Esophagus muscularis mucosa (tissue), 4 donors: ENCODE results near the gene COL27A1. TPM values are rescaled to one million over a fixed set of nuclear protein-coding genes. Genes with fewer than 3 reads are reported as not detected.

ENCODE experiments used
- DNase-seq: peaks from one replicate; pipeline ENCODE4 v3.0.0-alpha.2; 2017; ENCODE audit errors: extremely low spot score
- H3K27ac ChIP-seq, 4 donors: fragments of 200-600 bp; sonication (generic); replicated peaks in 1 of 4; 1 replicate in 3 of 4; 2 replicates in 1 of 4; pipeline ENCODE4 v1.5.1; 2016 to 2019; ENCODE audit warnings: mild to moderate bottlenecking in 1 of 4
- H3K27me3 ChIP-seq, 4 donors: fragments of 200-600 bp; sonication (generic); one replicate each; pipeline versions ENCODE4 v1.5.1 to v1.6.0; 2016 to 2019
- H3K36me3 ChIP-seq, 4 donors: fragments of 200-600 bp; sonication (generic); one replicate each; pipeline ENCODE4 v1.5.1; 2016 to 2019
- H3K4me1 ChIP-seq, 4 donors: fragments of 200-600 bp; sonication (generic); one replicate each; pipeline ENCODE4 v1.5.1; 2016 to 2019
- H3K4me3 ChIP-seq, 4 donors: fragments of 200-600 bp; sonication (generic); 1 replicate in 2 of 4; 2 replicates in 2 of 4; pipeline ENCODE4 v1.5.1; 2016 to 2019; ENCODE audit warnings: mild to moderate bottlenecking in 4 of 4, moderate library complexity in 1 of 4
- H3K9me3 ChIP-seq, 4 donors: fragments of 200-600 bp; sonication (generic); 1 replicate in 3 of 4; 2 replicates in 1 of 4; pipeline ENCODE4 v1.5.1; 2016 to 2019
- EP300 ChIP-seq: sonication (generic); formaldehyde crosslinking; IDR thresholded peaks from one replicate; pipeline ENCODE4 v1.6.1; 2017; ENCODE audit warnings: antibody characterized with exemption
- POLR2A ChIP-seq: fragments of 450-650 bp; IDR thresholded peaks from one replicate; pipeline ENCODE4 v1.6.1; 2017; ENCODE audit warnings: antibody characterized with exemption, moderate library complexity, mild to moderate bottlenecking, low read depth
- POLR2AphosphoS5 ChIP-seq, 2 donors: sonication (generic); formaldehyde crosslinking; IDR thresholded peaks; one replicate each; pipeline ENCODE4 v1.6.1; 2017; ENCODE audit warnings: antibody characterized with exemption in 2 of 2
- WGBS: methylation state at CpG from one replicate; pipeline ENCODE4 v1.1.5; 2018; 5-methylcytosine and 5-hydroxymethylcytosine counted together
- intact Hi-C: fragments of 100-400 bp; cut with DNase I; formaldehyde crosslinking; loops from one replicate; pipeline ENCODE4 v1.15.1; 2023
- total RNA-seq, 4 donors: library from RNA; depleted of rRNA; stranded (reverse); fragments of >200 nt; gene quantifications; one replicate each; pipeline versions ENCODE4 v1.1.0 to v1.2.1, GENCODE V29; 2016
- TF ChIP-seq, protein P1 (sequence below), 3 experiments: fragments of 200-600 bp in 2 of 3; fragments of 450-650 bp in 1 of 3; sonication (generic) in 2 of 3; IDR thresholded peaks; one replicate each; pipeline ENCODE4 v1.5.1; 2017 to 2019; ENCODE audit warnings: antibody characterized with exemption in 3 of 3, mild to moderate bottlenecking in 2 of 3, moderate library complexity in 1 of 3

The COL27A1 gene
- total RNA-seq, 4 donors from 2014 or later = 1.8 to 3.3 (median 2.7) TPM

DNA sequence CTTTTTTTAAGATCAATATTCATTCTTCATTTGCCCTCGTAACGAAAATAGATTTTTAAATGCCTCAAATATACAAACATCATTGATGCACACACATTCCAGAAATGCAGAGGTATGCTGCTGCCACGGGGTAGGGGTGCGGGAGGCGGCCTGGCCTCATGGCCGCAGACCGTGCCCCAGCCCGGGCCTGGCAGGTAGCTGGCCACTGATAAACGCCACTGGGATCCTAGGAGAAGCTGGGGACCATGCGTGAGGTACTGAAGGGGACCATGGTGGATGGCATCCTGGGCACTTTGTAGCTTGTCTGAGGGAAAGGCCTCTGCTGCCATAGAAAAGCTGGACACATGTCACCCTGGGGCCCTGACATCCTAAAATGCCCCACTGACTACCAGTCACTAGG, 180.8 kb downstream of the COL27A1 start:
- peaks cover 25 to 64% (median 48%) of the 10 kb centered on the region in 4 donors for H3K36me3 ChIP-seq
- no peaks in the 10 kb centered on the region for H3K4me1 ChIP-seq
- no peaks in the 10 kb centered on the region for H3K27me3 ChIP-seq
- H3K4me3 ChIP-seq = no peak overlapping the region
- H3K27ac ChIP-seq = no peak overlapping the region
- TF ChIP-seq POLR2A = no peak
- no peak for TF ChIP-seq EP300
- 76% methylated on average over 10 of the region's 10 CpGs for WGBS
- H3K9me3 ChIP-seq = no peaks in the 10 kb centered on the region
- DNase-seq = no peak
- intact Hi-C loops = loop anchor here (10.0 kb wide), 1 partner anchor 149 kb away; no protein-coding TSS in a partner anchor

DNA sequence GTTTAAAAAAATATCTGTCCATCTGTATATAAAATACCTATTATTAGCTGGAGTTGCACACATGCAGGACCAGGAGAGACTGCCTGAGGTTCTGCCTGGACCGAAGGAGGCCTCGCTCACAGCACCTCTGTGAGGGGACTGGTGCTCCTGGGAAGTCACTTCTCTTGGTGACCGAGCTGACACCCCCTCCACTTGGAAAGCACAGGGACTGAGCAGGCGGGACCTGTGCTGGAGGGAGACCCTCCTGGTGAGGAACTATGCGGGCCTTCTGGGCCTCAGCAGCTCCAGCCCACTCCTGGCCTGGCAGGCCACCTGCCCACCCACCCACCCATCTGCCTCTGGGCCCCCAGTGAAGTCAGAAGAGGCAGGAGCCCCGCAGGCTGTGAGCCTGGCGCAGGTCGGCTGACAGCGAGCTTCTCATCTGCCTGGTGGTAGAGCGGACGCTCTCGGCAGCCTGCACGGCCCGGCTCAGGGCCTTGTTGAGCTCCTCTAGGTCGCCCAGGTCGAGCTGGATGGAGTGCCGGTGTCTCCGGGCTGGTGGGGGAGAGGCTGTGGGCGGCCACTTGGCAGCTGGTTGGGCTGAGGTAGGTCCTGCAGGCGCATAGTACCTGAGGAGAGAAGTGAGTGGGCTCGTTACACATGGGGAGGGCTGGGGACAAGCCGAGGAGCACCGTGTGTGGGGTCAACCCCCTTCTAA, 181.5 kb downstream of the COL27A1 start:
- no peak for TF ChIP-seq POLR2AphosphoS5 (IDR thresholded peaks at IDR 0.05)
- TF ChIP-seq, protein P1, sequence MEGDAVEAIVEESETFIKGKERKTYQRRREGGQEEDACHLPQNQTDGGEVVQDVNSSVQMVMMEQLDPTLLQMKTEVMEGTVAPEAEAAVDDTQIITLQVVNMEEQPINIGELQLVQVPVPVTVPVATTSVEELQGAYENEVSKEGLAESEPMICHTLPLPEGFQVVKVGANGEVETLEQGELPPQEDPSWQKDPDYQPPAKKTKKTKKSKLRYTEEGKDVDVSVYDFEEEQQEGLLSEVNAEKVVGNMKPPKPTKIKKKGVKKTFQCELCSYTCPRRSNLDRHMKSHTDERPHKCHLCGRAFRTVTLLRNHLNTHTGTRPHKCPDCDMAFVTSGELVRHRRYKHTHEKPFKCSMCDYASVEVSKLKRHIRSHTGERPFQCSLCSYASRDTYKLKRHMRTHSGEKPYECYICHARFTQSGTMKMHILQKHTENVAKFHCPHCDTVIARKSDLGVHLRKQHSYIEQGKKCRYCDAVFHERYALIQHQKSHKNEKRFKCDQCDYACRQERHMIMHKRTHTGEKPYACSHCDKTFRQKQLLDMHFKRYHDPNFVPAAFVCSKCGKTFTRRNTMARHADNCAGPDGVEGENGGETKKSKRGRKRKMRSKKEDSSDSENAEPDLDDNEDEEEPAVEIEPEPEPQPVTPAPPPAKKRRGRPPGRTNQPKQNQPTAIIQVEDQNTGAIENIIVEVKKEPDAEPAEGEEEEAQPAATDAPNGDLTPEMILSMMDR (IDR thresholded peaks at IDR 0.05) = no peak
- TF ChIP-seq EP300 = no peak
- TF ChIP-seq POLR2A = no peak
- Histone ChIP-seq H3K36me3 (peaks cover 25 to 71% (median 55%) of the 10 kb centered on the region in 4 donors), H3K4me1 (no peaks in the 10 kb centered on the region), H3K27me3 (no peaks in the 10 kb centered on the region), H3K9me3 (no peaks in the 10 kb centered on the region), H3K27ac (no peak overlapping the region), H3K4me3 (no peak overlapping the region)
- 85% methylated on average over 10 of the region's 23 CpGs for WGBS
- intact Hi-C loops = loop anchor here (10.0 kb wide), 1 partner anchor 148 kb away; no protein-coding TSS in a partner anchor
- DNase-seq = no peak

DNA sequence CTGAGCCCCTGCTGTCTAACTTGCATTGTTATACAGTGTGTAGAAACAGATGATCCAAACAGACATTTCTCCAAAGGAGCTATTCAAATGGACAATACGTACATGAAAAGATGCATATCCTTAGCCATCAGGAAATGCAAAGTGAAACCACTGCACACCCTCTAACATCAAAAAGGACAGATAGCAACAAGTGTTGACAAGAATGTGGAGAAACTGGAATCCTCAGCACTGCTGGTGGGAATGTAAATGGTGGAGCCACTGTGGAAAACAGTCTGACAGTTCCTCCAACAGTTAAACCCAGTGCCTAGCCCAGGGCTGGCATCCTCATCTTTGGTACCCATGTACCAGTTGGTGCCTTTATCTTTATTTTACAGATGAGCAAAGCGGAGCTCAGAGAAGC, 182.8 kb downstream of the COL27A1 start:
- 85% methylated on average over 2 of the region's 2 CpGs for WGBS
- intact Hi-C loops = loop anchor here (10.0 kb wide), 1 partner anchor 147 kb away; no protein-coding TSS in a partner anchor
- H3K36me3 ChIP-seq = peaks cover 26 to 84% (median 68%) of the 10 kb centered on the region in 4 donors

DNA sequence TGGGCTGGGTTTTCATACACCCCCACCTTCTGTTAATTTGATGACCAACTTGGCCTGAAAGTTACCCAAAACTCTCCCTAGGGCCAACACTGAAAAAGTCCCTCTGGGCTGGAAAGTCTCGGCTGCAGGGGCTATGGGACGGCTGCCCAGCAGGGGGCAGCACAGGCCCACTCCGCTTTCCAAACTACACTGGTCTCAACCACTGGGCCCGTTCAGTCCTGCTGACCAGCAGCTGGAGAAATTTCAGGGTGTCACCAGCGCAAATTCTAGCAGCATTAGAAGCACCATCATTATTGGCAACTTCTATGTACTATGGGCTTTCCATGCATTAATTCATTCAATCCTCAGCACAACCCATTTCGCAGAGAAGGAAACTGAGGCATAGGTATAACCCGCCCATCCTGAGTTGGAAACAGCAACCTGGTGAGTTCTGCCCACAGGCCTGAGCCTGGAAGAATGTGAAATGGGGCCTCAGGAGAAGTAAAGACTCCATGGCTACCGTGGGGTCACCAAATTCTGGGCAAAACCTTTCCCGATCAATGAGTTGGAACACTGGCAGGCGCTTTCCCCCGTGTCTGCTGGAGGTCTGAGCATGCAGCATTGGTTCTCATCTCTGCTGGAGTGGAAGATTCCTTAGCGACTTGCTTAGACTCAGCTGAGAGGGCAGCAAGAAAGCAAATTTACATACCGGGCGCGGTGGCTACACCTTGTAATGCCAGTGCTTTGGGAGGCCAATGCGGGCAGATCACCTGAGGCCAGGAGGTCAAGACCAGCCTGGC, 184.0 kb downstream of the COL27A1 start:
- H3K4me3 ChIP-seq = no peak overlapping the region
- TF ChIP-seq EP300 = no peak
- TF ChIP-seq, protein P1 (IDR thresholded peaks at IDR 0.05) = peak; percentile 61 to 83 (median 65)
- H3K4me1 ChIP-seq = no peaks in the 10 kb centered on the region
- DNase-seq = no peak
- peaks cover 36 to 95% (median 79%) of the 10 kb centered on the region in 4 donors for H3K36me3 ChIP-seq
- H3K27ac ChIP-seq = no peak overlapping the region
- H3K27me3 ChIP-seq = no peaks in the 10 kb centered on the region
- intact Hi-C loops = loop anchor here (10.0 kb wide), 1 partner anchor 145 kb away; no protein-coding TSS in a partner anchor
- H3K9me3 ChIP-seq = no peaks in the 10 kb centered on the region
- 88% methylated on average over 13 of the region's 16 CpGs for WGBS

More for the DNA sequence above, 182.8 kb downstream of the COL27A1 start:
- H3K27ac ChIP-seq = no peak overlapping the region
- no peaks in the 10 kb centered on the region for H3K4me1 ChIP-seq
- H3K27me3 ChIP-seq = no peaks in the 10 kb centered on the region
- DNase-seq = no peak
- no peak overlapping the region for H3K4me3 ChIP-seq
- TF ChIP-seq, protein P1 (IDR thresholded peaks at IDR 0.05) = no peak
- TF ChIP-seq EP300 (no peak), POLR2AphosphoS5 (IDR thresholded peaks at IDR 0.05) (no peak), POLR2A (no peak)
- no peaks in the 10 kb centered on the region for H3K9me3 ChIP-seq
